ENCODE data around the gene KCNK6. TPM values are rescaled to one million over a fixed set of nuclear protein-coding genes. Genes with fewer than 3 reads are reported as not detected.

Gene KCNK6
- total RNA-seq, 1 donor from 2014 or later = 13.1 TPM

DNA sequence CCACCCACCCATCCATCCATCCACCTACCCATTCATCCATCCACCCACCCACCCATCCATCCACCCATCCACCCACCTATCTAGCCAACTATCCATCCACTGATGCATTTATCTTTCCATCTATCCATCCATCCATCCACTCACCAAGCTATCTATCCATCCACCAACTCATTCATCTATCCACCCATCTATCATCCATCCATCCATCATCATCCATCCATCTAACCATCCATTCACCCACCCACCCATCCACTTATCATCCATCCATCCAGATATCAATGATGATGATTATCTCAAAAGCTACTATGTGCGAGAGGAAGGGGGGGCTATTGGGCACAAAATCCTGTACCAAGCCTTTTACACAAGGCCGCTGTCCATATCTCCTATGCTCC, 9.4 kb upstream of the KCNK6 start:
- DNase-seq (no peak), ATAC-seq (no peak)
- Histone ChIP-seq H3K4me1 (peaks cover 8% of the 10 kb centered on the region), H3K27ac (no peak overlapping the region), H3K36me3 (peaks cover 5% of the 10 kb centered on the region), H3K27me3 (no peaks in the 10 kb centered on the region), H3K4me3 (no peak overlapping the region), H3K9me3 (no peaks in the 10 kb centered on the region)
- intact Hi-C loops (cut with DNase I) = no loop called here
- TF ChIP-seq, protein P1, sequence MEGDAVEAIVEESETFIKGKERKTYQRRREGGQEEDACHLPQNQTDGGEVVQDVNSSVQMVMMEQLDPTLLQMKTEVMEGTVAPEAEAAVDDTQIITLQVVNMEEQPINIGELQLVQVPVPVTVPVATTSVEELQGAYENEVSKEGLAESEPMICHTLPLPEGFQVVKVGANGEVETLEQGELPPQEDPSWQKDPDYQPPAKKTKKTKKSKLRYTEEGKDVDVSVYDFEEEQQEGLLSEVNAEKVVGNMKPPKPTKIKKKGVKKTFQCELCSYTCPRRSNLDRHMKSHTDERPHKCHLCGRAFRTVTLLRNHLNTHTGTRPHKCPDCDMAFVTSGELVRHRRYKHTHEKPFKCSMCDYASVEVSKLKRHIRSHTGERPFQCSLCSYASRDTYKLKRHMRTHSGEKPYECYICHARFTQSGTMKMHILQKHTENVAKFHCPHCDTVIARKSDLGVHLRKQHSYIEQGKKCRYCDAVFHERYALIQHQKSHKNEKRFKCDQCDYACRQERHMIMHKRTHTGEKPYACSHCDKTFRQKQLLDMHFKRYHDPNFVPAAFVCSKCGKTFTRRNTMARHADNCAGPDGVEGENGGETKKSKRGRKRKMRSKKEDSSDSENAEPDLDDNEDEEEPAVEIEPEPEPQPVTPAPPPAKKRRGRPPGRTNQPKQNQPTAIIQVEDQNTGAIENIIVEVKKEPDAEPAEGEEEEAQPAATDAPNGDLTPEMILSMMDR (IDR thresholded peaks at IDR 0.05) = no peak

DNA sequence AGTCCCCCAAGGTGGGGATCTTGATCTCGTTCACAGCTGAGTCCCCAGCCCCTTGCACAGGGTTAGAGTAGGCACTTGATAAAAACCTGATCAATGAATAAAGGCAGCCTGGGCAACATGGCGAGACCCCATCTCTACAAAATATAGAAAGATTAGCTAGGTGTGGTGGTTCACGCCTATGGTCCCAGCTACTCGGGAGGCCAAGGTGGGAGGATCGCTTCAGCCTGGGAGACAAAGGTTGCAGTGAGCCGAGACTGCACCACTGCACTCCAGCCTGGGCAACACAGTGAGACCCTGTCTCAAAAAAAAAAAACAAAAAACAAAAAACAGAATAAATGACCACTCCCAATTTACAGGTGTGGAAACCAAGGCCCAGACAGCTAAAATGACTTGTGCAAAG, 8.7 kb upstream of the KCNK6 start:
- H3K4me1 ChIP-seq = peaks cover 7% of the 10 kb centered on the region
- no peaks in the 10 kb centered on the region for H3K27me3 ChIP-seq
- TF ChIP-seq, protein P1 (IDR thresholded peaks at IDR 0.05) = no peak
- H3K27ac ChIP-seq = no peak overlapping the region
- intact Hi-C loops (cut with DNase I) = no loop called here
- ATAC-seq (no peak), DNase-seq (no peak)
- no peak overlapping the region for H3K4me3 ChIP-seq
- no peaks in the 10 kb centered on the region for H3K9me3 ChIP-seq
- H3K36me3 ChIP-seq = peaks cover 5% of the 10 kb centered on the region

DNA sequence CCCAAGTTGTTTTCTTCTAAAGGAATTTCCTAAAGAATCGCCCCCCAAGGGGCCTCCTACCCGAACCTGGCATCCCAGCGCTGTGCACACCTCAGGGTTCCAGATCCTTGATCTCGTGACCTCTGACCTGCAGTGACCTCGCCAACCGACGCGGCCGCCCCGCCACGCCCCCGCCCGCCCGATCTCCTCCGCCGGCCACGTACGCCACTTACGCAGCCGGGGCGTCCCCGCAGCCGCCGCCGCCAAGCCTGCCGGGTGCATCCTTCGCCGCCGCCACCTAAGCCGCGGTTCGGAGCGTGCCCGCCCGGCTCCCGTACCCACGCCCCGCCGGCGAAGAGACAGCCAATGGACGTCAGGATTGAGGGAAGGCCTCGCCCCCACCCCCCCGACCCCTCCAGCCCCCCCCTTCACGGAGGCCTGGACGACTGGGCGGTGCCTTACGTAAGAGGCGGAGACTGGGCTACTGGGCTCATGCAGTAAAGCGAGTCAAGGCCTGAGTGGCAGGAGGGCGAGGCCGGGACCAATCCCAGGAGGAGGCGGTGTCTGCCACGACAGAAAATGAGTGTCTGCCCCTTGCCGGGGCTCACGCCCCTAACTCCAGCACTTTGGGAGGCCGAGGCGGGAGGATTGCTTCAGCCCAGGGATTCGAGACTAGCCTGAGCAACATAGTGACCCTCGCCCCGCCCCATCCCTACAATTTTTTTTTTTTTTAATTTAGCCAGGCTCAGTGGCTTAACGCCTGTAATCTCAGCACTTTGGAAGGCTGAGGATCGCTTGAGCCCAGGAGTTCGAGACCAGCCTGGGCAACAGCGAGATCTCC, 3.8 kb upstream of the KCNK6 start, which contains the start of gene YIF1B:
Gene YIF1B (minus strand): TSS at position 291 of the 820 bp plus-strand sequence. CDS start 30 bp downstream, at position 261.
- Histone ChIP-seq H3K9me3 (no peaks in the 10 kb centered on the region), H3K4me3 (peak within 1 kb of the TSS; percentile 74), H3K27me3 (no peaks in the 10 kb centered on the region), H3K4me1 (peaks cover 37% of the 10 kb centered on the region), H3K27ac (peak within 1 kb of the TSS; percentile 85), H3K36me3 (no peaks in the 10 kb centered on the region)
- DNase-seq (peak; percentile 97), ATAC-seq (peak; percentile 97)
- TF ChIP-seq, protein P1 (IDR thresholded peaks at IDR 0.05) = no peak
- intact Hi-C loops (cut with DNase I) = no loop called here

DNA sequence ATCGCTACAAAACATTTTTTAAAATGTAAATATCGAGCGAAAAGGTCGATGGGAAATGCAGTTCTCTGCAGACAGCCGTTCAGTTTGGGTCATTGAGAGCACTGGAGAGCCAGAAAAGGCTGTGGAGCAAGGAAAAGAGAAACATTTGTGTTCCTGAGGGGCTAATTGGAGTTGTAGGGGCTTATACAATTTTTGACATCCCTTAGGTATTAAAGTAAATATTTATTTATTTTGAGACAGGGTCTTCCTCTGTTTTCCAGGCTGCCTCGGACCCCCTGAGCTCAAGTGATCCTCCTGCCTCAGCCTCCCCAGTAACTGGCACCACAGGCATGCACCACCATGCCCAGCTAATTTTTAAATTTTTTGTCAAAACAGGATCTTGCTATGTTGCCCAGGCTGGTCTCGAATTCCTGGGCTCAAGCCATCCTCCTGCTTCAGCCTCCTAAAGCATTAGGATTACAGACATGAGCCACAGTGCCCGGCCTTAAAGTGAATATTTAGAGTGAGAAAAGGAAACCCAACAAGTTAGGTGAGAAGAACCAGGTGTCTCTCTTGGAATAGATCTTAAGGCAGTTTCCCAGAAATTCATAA, 3.1 kb upstream of the KCNK6 start:
- intact Hi-C loops (cut with DNase I) = no loop called here
- TF ChIP-seq, protein P1 (IDR thresholded peaks at IDR 0.05) = no peak
- peak overlapping the region; percentile 74 for H3K4me3 ChIP-seq
- no peaks in the 10 kb centered on the region for H3K27me3 ChIP-seq
- peaks cover 43% of the 10 kb centered on the region for H3K4me1 ChIP-seq
- H3K36me3 ChIP-seq = no peaks in the 10 kb centered on the region
- ATAC-seq (no peak), DNase-seq (no peak)
- peak overlapping the region; percentile 85 for H3K27ac ChIP-seq
- H3K9me3 ChIP-seq = no peaks in the 10 kb centered on the region

DNA sequence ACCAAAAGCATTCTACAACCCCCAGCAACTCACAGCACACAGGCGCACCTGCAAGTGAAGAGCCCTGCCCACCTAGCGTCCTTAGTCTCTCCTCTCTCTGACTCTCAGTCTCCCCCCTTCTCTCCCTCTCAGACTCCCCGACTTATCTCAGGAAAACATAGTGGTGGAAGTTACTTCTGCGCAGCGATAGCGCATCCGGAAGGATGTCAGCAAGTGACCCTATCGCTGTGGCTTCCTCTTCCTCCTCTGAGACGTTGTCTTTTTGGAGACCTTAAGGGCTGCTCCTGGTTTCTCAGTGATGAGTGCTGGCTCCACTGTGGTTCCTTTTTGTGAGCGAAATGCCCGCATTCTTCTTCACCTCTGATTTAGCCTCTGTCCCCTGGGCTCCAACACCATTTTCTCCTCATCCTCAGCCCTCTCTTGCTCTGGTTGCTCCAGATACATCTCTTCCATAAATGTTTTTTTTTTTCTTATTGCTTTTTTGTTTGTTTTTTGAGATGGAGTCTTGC, 2.5 kb upstream of the KCNK6 start:
- ATAC-seq = no peak
- Histone ChIP-seq H3K4me3 (peak overlapping the region; percentile 74), H3K4me1 (peaks cover 49% of the 10 kb centered on the region)

More for the DNA sequence above, 2.5 kb upstream of the KCNK6 start:
- Histone ChIP-seq H3K27me3 (no peaks in the 10 kb centered on the region), H3K27ac (peak overlapping the region; percentile 85), H3K36me3 (no peaks in the 10 kb centered on the region), H3K9me3 (no peaks in the 10 kb centered on the region)
- DNase-seq = no peak
- intact Hi-C loops (cut with DNase I) = no loop called here
- TF ChIP-seq, protein P1 (IDR thresholded peaks at IDR 0.05) = no peak
